Endothelial cell of umbilical vein (primary cell): Measurements from ENCODE around the gene COMP. TPM values are rescaled to one million over a fixed set of nuclear protein-coding genes. Genes with fewer than 3 reads are reported as not detected.

ENCODE experiments used
- BruUV-seq: library from RNA; stranded (reverse); fragments of 400-500 nt; replicated peaks from 2 replicates; lab custom pipeline; 2021; lab: Mats Ljungman, UMichigan
- CTCF ChIA-PET: fragments of 300-600, 350-600 bp; sonication (Branson Sonifier 250); formaldehyde crosslinking; loops from one replicate; lab custom pipeline; 2021; ENCODE audit warnings: antibody characterized with exemption, inconsistent platforms; lab: Charles Lee
- POLR2A ChIA-PET: fragments of 300-600, 350-600 bp; sonication (Branson Sonifier 250); formaldehyde crosslinking; loops from one replicate; lab custom pipeline; 2021; ENCODE audit warnings: antibody characterized with exemption, inconsistent platforms; lab: Charles Lee
- DNase-seq: peaks from one replicate; pipeline ENCODE4 v3.0.0-alpha.2; 2011; ENCODE audit warnings: low read depth, low spot score
- FAIRE-seq: peaks from 2 replicates; lab custom pipeline; 2011; peaks lifted over from hg19 to GRCh38; lab: Jason Lieb, UNC
- H2AFZ ChIP-seq: 2 replicates; pipeline ENCODE4 v1.6.0; 2012; ENCODE audit warnings: low read depth, low read length, control low read depth, inconsistent platforms
- H3K27ac ChIP-seq: 2 replicates; pipeline ENCODE4 v1.5.1; 2011; ENCODE audit warnings: low read depth, mild to moderate bottlenecking, control low read depth, low read length, moderate library complexity; ENCODE audit not compliant: insufficient read depth
- H3K27me3 ChIP-seq, 2 experiments: 2 replicates each; pipeline versions ENCODE4 v1.6.0 to v1.6.1; 2011; ENCODE audit warnings: low read length in 2 of 2, mixed read lengths in 1 of 2; ENCODE audit not compliant: control insufficient read depth in 2 of 2, insufficient read depth in 2 of 2
- H3K36me3 ChIP-seq, 2 experiments: 2 replicates in 1 of 2; 3 replicates in 1 of 2; pipeline ENCODE4 v1.5.1; 2011; ENCODE audit warnings: low read length in 2 of 2, mild to moderate bottlenecking in 1 of 2, moderate library complexity in 1 of 2; ENCODE audit not compliant: control insufficient read depth in 2 of 2, insufficient read depth in 2 of 2; ENCODE audit errors: extremely low read depth in 1 of 2
- H3K4me1 ChIP-seq: 3 replicates; pipeline ENCODE4 v1.5.1; 2011; ENCODE audit warnings: mild to moderate bottlenecking, low read length; ENCODE audit not compliant: control insufficient read depth, insufficient read depth; ENCODE audit errors: extremely low read depth
- H3K4me2 ChIP-seq: 2 replicates; pipeline ENCODE4 v1.6.1; 2011; ENCODE audit warnings: low read length, control low read depth, mixed read lengths; ENCODE audit not compliant: insufficient read depth
- H3K4me3 ChIP-seq, 3 experiments: fragments of 200-600 bp in 1 of 3; sonication (generic), shearing (Covaris generic) in 1 of 3; replicated peaks in 1 of 3; 2 replicates each; pipeline ENCODE4 v1.5.1; 2011 to 2016; ENCODE audit warnings: control low read depth in 3 of 3, low read length in 3 of 3, mild to moderate bottlenecking in 2 of 3, inconsistent platforms in 1 of 3, low read depth in 1 of 3, moderate library complexity in 1 of 3; ENCODE audit not compliant: insufficient read depth in 1 of 3
- H3K79me2 ChIP-seq: 2 replicates; pipeline ENCODE4 v1.6.0; 2012; ENCODE audit warnings: low read length, inconsistent platforms; ENCODE audit not compliant: control insufficient read depth, insufficient read depth
- H3K9ac ChIP-seq: replicated peaks from 2 replicates; pipeline ENCODE3; 2011; ENCODE audit warnings: low read length, control low read depth; ENCODE audit not compliant: insufficient read depth; ENCODE audit errors: extremely low read depth
- H3K9me1 ChIP-seq: replicated peaks from 3 replicates; pipeline ENCODE4 v1.6.0; 2011; ENCODE audit warnings: mild to moderate bottlenecking, low read length; ENCODE audit not compliant: control insufficient read depth, insufficient read depth; ENCODE audit errors: extremely low read depth
- H3K9me3 ChIP-seq: replicated peaks from 2 replicates; pipeline ENCODE4 v1.5.1; 2012; ENCODE audit warnings: low read length, inconsistent platforms; ENCODE audit not compliant: control insufficient read depth, insufficient read depth
- H4K20me1 ChIP-seq: replicated peaks from 2 replicates; pipeline ENCODE3; 2011; ENCODE audit warnings: mild to moderate bottlenecking, low read length; ENCODE audit not compliant: control insufficient read depth, insufficient read depth; ENCODE audit errors: extremely low read depth
- FOS ChIP-seq: IDR thresholded peaks from 2 replicates; pipeline ENCODE4 v1.6.1; 2011; ENCODE audit warnings: mild to moderate bottlenecking, low read length, moderate library complexity, borderline replicate concordance; ENCODE audit not compliant: insufficient read depth
- POLR2AphosphoS5 ChIP-seq: IDR thresholded peaks from 2 replicates; pipeline ENCODE4 v1.6.1; 2012; ENCODE audit warnings: low read depth, mild to moderate bottlenecking, control low read depth, low read length, moderate library complexity; ENCODE audit not compliant: insufficient read depth
- dilution Hi-C: fragments of 300-500 bp; cut with MboI; formaldehyde crosslinking; loops from one replicate; pipeline ENCODE4 v1.15.0; 2019; ENCODE audit warnings: low sequenced_read_pairs; ENCODE audit not compliant: extremely low pct_ligation_motif_present
- intact Hi-C: fragments of 100-400 bp; cut with micrococcal nuclease; formaldehyde crosslinking; loops from one replicate; pipeline ENCODE4 v1.10.0; 2022
- polyA plus RNA-seq, 4 experiments: library from polyadenylated mRNA; depleted of rRNA in 3 of 4; stranded (reverse) in 3 of 4; unstranded in 1 of 4; fragments of >200 nt; gene quantifications; 2 replicates each; pipeline versions ENCODE4 v1.2.1 to v1.2.3, GENCODE V29; 2011 to 2012; ENCODE audit warnings: missing spikeins in 1 of 4
- total RNA-seq: library from RNA; stranded (reverse); gene quantifications from 2 replicates; pipeline ENCODE4 v1.2.3, GENCODE V29; 2021
- TF ChIP-seq, protein P1 (sequence below), 2 donors: IDR thresholded peaks; 1 replicate in 1 of 2; 2 replicates in 1 of 2; pipeline ENCODE4 v1.5.1; 2011; ENCODE audit warnings: low read length in 2 of 2, mild to moderate bottlenecking in 2 of 2, moderate library complexity in 2 of 2, control low read depth in 1 of 2, inconsistent platforms in 1 of 2, low read depth in 1 of 2; ENCODE audit not compliant: insufficient read depth in 1 of 2; ENCODE audit errors: extremely low read depth in 1 of 2

Gene COMP
- total and polyA plus RNA-seq, 2 donors (not counting 3 experiments of a cell fraction or from before 2014, with no cell fraction given), result not detected

GRCh38 chr19:18736415-18737336 is 54.4 kb downstream of the COMP start:
- no peak overlapping the region for H2AFZ ChIP-seq
- DNase-seq (no peak), FAIRE-seq (no peak)
- H3K79me2 ChIP-seq, result no peaks in the 10 kb centered on the region
- H3K27me3 ChIP-seq, result no peaks in the 10 kb centered on the region
- no peak overlapping the region for H3K9ac ChIP-seq
- ChIA-PET CTCF (interaction anchor here (0.9 to 1.0 kb wide), 3 partner anchors 10 to 143 kb away, joined by 3 to 4 read pairs (median 3); no protein-coding TSS in a partner anchor), POLR2A (no interaction called here)
- no peaks in the 10 kb centered on the region for H4K20me1 ChIP-seq
- H3K9me1 ChIP-seq, result no peaks in the 10 kb centered on the region
- TF ChIP-seq FOS, result no peak
- TF ChIP-seq, protein P1, sequence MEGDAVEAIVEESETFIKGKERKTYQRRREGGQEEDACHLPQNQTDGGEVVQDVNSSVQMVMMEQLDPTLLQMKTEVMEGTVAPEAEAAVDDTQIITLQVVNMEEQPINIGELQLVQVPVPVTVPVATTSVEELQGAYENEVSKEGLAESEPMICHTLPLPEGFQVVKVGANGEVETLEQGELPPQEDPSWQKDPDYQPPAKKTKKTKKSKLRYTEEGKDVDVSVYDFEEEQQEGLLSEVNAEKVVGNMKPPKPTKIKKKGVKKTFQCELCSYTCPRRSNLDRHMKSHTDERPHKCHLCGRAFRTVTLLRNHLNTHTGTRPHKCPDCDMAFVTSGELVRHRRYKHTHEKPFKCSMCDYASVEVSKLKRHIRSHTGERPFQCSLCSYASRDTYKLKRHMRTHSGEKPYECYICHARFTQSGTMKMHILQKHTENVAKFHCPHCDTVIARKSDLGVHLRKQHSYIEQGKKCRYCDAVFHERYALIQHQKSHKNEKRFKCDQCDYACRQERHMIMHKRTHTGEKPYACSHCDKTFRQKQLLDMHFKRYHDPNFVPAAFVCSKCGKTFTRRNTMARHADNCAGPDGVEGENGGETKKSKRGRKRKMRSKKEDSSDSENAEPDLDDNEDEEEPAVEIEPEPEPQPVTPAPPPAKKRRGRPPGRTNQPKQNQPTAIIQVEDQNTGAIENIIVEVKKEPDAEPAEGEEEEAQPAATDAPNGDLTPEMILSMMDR (IDR thresholded peaks at IDR 0.05; ENCODE audit: extremely low read depth in 1 of 2, insufficient read depth in 1 of 2, low read depth in 1 of 2, low read length in 2 of 2), result no peak
- intact Hi-C loops (no loop called here), dilution Hi-C loops (no loop called here)
- no peaks in the 10 kb centered on the region for H3K36me3 ChIP-seq
- H3K4me2 ChIP-seq, result no peak overlapping the region
- H3K4me1 ChIP-seq, result no peaks in the 10 kb centered on the region
- H3K4me3 ChIP-seq, result no peak overlapping the region
- no peaks in the 10 kb centered on the region for H3K9me3 ChIP-seq
- no peak overlapping the region for H3K27ac ChIP-seq
- no TSS peak for BruUV-seq

DNA sequence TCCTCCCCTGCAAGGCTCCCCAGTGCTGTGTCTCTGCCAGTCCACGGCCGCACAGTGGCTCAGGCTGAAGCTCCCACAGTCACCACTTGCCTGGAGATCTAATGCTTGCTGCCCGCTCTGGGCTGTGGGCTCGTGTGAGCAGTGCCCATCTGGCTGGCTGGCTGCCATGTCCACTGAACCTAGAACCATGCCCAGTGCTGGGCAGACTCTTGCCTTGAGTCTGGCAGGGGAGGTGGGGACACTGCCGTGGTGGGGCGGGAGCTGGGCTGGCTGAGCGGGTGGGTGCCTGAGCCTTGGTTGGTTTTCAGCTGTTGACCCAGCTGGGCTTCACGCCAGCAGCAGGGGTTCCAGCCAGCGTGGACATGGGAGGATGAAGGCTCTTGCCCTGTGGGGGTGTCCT is 55.4 kb downstream of the COMP start:
- TF ChIP-seq POLR2AphosphoS5, result no peak
- H3K27ac ChIP-seq, result no peak overlapping the region
- H3K79me2 ChIP-seq, result no peaks in the 10 kb centered on the region
- H3K4me2 ChIP-seq, result no peak overlapping the region
- H3K27me3 ChIP-seq, result no peaks in the 10 kb centered on the region
- dilution Hi-C loops (no loop called here), intact Hi-C loops (no loop called here)
- no peaks in the 10 kb centered on the region for H4K20me1 ChIP-seq
- no TSS peak for BruUV-seq
- no peak overlapping the region for H3K4me3 ChIP-seq
- no peaks in the 10 kb centered on the region for H3K9me3 ChIP-seq
- FAIRE-seq (no peak), DNase-seq (no peak)
- H2AFZ ChIP-seq, result no peak overlapping the region
- H3K9me1 ChIP-seq, result no peaks in the 10 kb centered on the region
- no peaks in the 10 kb centered on the region for H3K4me1 ChIP-seq
- no peaks in the 10 kb centered on the region for H3K36me3 ChIP-seq
- H3K9ac ChIP-seq, result no peak overlapping the region
- POLR2A ChIA-PET, result no interaction called here
- CTCF ChIA-PET, result no interaction called here
